PC-9 (cell line): ENCODE data around the gene APCDD1.

ENCODE experiments used
- CTCF ChIP-seq: fragments of 200-600 bp; sonication (generic); conservative IDR thresholded peaks from 2 replicates; pipeline ENCODE4 v1.6.1; 2017; ENCODE audit warnings: mixed run types, antibody characterized with exemption, mild to moderate bottlenecking, moderate library complexity
- EZH2 ChIP-seq: fragments of 200-600 bp; sonication (generic); IDR thresholded peaks from 2 replicates; pipeline ENCODE4 v1.8.0; 2017; ENCODE audit warnings: antibody characterized with exemption, low read depth

GRCh38 chr18:10519366-10519765 lies 64.9 kb downstream of the APCDD1 start:
- TF ChIP-seq CTCF (no peak), EZH2 (no peak)
